HG03521 (cell line): ENCODE results near the gene TNFRSF21.
"Not testable (repeated sequence)": the region's sequence is repeated elsewhere in the genome, so short reads cannot be mapped to it uniquely, and the experiment has no call there.

Experiments
- ATAC-seq: cut with Tn5 transposase; IDR thresholded peaks from one replicate; pipeline ENCODE4 v1.9.1; 2021; ENCODE audit warnings: mild to moderate bottlenecking, moderate library complexity; ENCODE audit not compliant: unreplicated experiment

Gene TNFRSF21

DNA sequence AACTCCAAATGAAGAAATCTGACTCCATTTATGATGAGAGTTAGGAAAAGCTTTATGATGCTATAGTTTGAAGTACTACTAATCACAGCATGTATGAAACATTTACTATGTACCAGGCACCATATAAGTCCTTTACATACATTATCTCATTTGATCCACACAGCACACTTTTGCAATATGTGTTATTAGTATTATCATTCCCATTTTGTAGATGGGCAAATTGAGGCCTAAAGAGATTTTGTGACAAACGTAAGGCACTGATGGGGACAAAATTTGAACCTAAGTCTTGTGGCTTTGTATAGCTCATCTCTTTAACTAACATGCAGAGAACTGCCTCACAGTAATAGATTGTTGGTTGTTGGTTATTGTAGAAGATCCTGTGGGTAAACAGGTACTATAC is 14.2 kb upstream of the TNFRSF21 start:
- no peak for ATAC-seq

DNA sequence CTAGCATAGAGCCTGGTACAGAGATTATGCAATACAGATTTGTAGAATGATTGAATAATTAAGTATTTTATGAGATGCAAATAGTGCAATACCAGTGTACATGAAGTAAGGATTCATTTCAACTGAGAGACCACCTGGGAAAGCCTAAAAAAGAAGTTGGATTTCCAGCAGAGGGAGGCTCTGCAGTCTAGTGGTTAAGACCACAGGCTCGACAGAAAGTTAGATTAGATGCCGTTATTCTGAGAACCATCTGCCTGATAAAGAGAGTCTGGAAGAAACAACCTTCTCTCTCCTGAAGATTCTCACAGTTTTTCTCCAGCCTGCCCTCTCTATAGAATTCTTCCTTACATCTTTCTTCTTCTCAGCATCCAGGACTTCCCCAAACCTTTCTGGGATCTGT is 13.6 kb upstream of the TNFRSF21 start:
- no peak for ATAC-seq

DNA sequence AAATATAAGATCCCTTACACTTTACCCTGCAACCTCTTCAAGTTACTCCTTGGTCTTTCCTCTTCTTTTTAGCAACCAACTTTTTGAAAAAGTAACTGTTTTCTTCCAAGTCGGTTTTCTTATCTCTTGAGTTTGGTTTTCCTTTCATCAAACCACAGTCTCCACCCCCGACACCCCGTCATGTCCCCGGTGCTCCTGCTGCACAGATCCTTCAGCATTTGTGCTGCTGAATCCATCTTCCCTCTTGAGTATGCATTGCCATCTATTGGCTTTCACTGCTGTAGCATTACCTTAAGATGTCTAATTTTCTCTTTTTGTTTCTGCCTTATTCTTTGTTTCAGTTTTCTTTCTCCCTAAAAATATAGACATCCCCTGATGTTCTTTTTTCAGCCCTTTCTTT is 11.9 kb upstream of the TNFRSF21 start:
- no peak for ATAC-seq

DNA sequence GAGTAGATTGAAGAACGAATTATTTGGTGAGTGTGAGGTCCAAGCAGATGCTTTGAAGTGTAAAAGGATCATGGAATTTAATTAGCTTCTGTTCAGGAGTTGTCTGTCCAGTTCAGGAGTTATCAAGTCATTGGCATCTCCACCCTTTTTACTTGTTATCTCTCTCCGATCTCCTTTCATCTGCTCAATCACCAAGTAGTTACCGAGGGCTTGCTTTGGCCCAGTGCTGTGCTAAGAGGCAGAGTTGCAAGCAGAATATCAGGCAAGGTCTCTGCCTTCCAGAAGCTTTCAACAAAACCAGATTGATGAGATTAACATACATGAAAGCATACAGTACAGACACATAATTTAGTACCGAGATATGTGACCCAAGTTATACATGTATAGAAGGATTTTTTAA is 10.2 kb upstream of the TNFRSF21 start:
- ATAC-seq, result no peak

DNA sequence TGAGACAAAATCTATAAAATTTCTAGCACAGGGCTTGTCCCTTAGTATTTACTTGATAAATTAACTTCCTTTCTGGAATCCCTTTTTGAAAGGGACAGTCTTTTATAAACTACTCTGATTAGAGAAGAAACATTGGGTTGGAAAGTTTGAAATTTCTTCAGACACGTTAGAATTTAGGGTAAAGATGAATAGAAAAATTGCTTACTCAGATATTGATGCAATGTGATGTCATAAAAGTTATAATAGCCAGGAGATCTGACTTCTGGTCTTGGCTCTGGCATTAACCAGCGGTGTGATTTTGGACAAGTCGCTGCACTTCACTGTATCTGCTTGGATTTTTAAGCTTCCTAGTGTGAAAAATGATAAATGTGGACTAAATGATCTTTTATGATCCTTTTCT is 9.7 kb upstream of the TNFRSF21 start:
- ATAC-seq, result no peak

DNA sequence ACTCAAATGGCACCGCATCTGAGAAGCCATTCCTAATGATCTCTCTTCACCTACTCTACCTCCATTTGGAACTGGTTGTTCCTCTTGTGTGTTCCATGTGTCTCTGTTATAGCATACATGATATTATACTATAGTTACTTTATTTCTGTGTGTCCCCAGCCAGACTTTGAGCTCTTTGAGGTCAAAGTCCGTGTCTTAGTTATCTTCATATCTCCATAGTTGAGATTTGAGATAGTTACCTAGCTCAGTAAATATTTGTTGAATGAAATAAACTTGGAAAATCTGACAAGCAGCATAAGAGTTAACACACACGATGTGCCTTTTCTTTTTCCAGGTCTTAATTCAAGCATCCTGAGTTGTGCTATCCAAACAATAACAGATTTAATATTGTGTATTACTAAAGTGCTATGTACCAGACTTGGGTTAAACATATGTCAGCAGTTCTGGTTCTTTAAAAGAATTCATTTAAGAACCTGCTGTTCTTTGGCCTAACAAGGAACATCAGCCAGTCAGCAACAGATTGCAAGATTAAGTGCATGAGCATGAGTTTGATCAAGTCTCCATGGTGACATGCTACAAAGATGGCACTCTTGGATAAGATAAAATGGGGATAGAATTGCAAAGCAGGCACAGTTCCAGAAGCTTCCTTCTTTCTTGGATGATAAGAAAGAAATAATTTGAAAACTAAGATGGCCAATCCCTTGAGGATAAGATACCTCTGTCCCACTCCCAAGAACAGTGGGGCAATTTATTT is 8.7 kb upstream of the TNFRSF21 start:
- ATAC-seq, result no peak

DNA sequence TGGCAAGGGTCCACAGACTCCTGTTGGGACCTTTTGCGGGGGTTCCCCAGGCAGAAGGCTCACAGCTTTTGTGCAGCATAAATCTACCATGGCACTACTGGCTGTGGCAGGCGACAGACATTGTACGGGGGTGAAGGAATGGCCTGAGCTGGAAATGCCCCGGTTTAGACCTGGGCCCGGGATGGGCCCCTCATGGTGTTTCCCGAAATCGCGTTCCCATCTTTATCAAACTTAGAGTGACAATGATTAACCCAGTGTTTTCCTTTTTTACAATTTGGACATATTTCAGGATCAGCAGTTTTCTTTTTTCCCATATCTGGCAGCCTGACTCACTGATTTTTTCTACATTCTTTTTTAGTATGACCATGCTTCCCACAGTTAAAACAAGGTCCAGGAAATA is 5.5 kb upstream of the TNFRSF21 start:
- ATAC-seq, result not testable (repeated sequence)

DNA sequence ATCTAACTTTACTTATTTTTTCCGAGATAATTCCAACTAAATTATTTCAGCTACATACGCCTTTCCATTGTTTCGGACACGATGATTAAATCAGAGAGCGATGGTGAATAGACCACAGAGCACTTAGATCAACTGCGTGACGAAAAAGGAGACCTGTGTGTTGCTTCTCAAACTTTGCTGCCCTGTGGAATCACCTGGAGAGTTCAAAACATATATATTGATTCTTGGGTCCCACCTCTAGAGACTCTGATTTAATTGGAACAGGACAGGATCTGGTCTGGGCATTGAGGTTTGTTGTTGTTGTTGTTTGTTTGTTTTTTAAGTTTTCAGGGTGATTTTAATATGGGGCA is 401 bp upstream of the TNFRSF21 start:
- no peak for ATAC-seq

DNA sequence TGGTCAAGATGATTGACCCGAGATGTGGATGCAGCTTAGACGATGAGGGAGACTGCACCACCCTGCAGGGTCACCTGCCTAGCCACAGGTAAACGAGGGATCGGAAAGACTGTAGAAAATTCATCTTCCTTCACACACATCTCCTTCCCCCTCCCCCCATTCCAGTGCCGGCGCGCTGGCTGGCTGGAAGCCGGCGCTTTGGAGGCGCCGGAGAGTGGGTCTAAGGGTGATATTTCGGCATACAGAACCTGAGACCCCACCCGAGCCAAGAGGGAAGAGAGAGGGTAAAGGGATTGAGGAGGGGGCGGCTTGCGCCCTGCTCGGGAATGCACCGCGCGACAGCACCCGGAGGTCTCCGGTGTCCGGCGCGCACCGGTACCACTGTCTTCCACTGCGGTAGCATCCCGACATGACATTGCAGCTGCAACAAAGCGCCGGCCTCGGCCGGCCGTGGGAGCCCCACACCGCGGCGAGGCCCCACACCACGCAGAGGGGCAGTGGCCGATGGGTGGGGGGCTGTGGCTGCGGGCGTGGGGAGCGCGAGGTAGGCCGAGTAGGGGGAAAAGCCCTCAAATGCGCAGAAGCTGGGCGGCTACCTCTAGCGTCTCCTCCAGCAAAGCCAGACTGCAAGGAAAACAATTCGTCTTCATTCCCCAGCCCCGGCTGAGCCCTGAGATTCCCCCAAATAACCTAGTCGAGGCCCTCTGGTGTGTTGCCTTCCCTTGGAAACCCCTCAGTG is 984 bp downstream of the TNFRSF21 start:
- no peak for ATAC-seq

DNA sequence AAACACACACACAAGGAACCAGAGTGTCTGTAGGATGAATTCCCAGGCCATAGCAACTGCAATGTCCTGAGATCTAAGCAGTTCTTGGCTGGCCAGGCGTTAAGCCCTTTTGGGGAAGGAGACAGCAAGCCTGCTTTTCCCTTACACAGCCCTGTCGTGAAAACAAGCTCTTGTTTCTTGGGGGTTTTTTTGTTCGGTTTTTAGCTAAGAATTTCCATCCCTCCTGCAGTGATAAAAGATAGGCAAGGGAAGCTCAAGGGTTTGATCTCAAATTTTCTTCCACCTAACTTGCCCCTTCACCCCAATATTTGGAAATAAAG is 1.5 kb downstream of the TNFRSF21 start:
- no peak for ATAC-seq

DNA sequence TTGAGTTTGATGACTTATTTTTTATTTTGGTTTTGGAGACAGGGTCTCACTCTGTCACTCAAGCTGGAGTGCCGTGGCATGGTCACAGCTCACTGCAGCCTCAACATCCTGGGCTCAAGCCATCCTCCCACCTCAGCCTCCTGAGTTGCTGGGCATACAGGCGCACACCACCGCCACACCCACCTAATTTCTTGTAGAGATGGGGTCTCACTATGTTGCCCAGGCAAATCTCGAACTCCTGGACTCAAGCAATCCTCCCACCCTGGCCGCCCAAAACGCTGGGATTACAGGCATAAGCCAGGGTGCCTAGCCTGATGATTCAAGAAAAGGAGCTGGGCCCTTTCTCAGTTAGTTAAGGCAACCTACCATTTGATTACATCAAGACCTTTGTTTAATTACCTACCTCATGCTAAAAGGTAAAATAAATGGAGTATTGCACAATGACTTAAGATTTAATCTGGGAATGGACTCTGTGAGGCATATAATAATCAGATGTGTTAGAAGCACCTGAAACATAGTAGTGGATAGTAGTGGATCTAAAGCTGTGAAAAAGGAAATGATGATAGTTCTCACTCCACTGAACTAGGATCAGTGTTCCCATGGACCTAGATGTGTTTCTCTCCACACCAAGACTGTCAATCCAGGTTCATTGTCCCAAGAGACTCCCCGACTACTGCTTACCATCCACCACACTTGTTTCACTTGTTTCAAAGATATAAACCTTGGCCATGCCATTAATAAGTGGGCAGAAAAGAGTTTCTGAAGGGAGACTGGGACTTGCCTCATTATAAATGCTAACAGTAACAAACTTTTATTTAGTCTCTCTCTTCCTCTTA is 2.1 kb downstream of the TNFRSF21 start:
- ATAC-seq, result no peak

DNA sequence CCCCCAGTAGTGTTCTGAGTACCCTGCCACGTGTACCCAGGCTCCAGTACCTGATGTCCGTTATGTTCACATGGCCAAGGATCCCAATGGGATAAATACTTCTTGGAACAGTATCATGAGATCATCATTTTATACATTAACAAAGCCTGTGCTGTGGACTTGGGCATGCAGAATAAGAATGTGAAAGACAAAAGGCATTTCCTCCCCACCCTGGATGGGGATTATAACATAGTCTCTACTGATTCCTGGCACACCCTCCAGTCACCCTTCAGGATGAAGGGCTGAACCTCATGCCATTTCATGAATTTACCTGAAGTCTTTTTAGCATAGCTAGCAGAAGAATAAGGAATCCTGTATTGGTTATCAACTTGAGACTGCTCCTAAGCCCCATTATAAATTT is 2.8 kb downstream of the TNFRSF21 start:
- no peak for ATAC-seq

DNA sequence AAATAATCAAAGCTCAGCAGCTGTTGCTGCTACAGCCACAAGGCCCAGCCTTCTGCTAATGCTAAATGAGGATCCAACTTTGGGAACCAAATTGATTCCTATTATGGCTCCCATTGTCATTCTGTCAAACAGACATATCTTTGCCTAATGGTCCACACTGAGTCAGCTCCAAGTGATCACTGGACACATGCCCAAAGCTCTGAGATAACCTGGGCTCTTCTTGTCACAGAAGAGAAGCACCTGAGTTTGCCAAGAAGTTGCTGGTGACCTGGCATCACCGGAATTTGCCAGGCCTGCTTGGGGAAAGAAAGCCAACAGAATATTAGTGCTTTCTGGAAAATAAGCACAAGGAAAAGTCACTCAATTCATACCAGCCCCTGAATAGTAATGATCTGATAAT is 5.8 kb downstream of the TNFRSF21 start:
- ATAC-seq, result no peak

DNA sequence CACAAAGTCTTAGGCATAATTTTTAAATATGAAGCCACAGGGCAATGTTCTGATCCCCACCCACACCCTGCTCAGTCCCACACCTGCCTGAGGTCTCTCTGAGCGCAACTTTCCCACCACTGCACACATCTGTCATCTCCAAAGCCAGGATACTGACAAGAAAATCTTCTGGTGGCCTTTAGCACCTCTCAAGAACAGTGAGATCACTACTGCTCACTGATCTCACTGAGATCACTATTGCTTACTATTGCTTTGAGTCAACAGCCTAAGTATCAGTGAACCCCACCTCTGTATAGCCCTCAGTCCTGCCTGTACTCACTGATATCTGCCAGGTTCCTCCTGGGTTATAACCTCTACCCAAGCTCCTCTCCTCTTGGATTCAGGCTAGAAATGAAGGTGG is 6.4 kb downstream of the TNFRSF21 start:
- no peak for ATAC-seq

DNA sequence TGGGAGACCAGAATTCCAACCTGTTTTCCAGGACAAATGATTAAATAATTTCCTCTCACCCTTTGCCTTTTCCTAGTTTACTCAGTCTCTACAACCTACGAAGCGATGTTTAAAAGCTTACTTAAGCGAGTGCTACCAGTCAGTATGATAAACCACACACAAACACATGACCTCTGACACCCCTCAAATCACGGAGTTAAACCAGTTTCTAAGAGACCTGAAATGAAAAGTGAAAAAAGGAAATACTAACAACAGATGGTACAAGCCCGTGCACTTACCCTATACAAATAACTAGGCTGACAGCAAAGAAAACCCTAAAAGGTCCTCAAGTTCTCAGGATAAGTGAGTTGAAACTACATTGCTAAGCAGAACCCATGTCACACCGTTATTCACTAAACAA is 7.7 kb downstream of the TNFRSF21 start:
- ATAC-seq, result no peak

DNA sequence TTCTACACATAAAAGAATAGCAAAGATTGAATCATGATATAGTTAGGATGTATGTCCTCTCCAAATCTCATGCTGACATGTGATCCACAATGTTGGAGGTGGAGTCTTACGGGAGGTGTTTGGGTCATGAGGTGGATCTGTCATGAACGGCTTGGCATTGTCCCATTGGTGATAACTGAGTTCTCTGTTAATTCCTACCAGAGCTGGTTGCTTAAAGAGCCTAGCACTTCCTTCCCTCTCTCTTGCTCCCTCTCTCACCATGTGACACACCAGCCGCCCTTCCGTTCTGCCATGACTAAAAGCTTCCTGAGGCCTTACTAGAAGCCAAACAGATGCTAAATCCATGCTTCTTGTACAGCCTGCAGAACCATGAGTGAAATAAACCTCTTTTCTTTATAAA is 8.3 kb downstream of the TNFRSF21 start:
- no peak for ATAC-seq

DNA sequence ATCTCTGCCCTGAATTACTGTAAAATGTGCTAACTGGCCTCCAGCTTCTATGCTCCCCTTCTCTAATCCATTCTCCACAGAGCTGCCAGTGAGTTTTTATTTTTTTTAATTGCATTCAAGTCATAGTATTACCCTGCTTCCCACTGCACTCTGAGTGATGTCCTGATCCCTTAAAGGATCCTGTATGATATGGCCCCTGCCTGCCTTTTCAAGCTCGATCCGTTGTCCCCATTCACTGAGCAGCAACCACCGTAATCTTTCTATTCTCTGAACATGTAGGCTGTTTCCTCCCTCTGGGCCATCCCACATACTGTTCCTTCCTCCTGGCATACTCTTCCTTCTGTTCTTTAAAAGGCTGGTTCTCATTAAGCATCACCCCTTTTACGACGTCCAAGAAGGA is 9.3 kb downstream of the TNFRSF21 start:
- ATAC-seq, result no peak

DNA sequence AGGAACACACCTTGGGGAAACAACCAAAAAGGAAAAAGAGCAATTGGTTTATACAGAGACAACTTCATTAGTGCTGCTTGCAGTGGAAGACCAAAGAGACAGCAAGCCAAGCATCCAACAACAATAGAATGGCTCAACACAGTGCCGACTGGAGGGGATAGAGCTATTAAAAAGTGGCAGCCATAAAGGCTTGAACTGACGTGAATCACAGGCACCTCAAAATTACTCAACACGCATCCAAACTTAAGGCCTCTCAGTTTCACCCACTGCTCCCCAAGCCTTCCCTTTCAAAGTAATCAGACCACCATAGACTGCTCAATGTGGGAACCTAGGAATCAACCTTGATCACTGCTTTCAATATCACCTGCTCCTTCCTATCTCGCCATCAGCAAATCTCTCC is 9.7 kb downstream of the TNFRSF21 start:
- ATAC-seq, result no peak

DNA sequence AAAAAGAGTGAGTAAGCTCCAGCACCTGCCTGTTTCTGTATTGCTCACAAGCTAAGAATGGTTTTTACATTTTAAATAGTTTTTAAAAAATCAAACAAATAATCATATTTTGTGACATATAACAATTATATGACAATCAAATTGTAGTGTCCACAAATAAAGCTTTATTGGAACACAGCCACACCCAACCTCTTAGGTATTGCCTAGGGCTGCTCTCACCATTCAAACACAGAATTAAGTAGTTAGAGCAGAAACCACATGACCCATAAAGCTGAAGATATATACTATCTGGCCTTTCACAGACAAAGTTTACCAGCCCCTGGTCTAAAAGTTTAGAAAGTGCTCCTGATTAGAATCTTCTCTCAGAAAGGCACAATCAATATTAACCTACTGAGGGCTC is 11.2 kb downstream of the TNFRSF21 start:
- ATAC-seq, result no peak

DNA sequence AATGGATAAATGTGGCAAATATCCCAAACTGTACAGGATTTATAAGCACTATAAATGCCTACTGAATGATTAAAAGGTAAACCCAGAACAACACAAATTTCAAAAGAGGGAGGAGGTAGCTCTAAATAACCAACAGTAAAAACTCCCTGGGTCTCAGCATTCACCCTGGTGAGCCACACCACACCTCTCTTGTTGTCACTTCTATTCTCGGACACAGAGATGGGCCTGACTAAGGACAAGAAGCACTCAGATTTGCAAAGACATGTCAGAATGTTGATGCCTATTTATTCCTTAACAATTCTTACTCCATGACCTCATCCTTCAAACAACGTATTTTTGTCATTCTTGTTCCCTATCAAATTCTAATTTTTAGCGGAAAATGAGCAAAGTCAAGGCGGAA is 14.7 kb downstream of the TNFRSF21 start:
- no peak for ATAC-seq

DNA sequence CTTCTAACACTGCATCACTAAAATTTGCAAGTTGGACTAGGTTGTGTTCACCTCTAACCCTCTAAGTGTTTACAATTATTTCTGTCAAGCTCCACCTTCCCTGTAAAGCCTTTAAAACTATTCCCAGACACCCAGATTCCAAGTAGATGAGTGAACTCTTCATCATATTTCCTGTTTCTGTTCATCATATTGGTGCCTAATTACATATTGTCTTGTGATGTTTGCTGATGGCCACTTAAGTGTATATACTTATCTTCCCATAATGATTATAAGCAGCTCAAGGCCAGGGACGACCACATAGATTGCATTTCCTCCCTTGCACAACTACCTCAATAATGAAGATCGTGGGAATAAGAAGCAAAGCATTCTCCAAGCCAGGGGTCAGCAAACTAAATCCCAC is 16.8 kb downstream of the TNFRSF21 start:
- no peak for ATAC-seq

DNA sequence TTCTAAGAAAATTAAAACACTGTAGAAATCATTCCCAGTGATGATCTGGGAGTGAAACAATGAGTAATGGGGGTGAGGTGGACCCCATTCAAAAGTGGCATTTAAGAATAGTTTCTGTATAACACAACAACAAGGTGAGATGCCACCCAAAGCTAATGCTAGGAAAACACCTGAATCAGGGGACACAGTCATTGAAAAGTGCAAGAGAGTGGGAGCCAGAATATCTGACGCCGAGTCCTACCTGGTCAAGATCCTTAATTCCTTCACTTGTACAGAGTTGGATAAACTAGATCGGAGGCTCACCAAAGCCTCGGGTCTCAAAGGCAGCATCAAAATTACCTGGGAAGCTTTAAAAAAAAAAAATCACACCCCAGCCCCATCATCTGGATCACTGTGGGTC is 17.7 kb downstream of the TNFRSF21 start:
- ATAC-seq, result no peak
